Left colon (tissue), 2 donors: Measurements from ENCODE around the gene ENDOD1. TPM values are rescaled to one million over a fixed set of nuclear protein-coding genes. Genes with fewer than 3 reads are reported as not detected.

Source experiments
- ATAC-seq: fragments of 200-7000 bp; cut with Tn5 transposase; one replicate; pipeline ENCODE4 v1.9.1; 2020; ENCODE audit warnings: mild to moderate bottlenecking, moderate library complexity
- DNase-seq, 2 donors: peaks; one replicate each; pipeline ENCODE4 v3.0.0-alpha.2; 2020
- intact Hi-C, 2 donors: fragments of 100-400 bp; cut with DNase I in 1 of 2; cut with micrococcal nuclease in 1 of 2; formaldehyde crosslinking; loops; one replicate each; pipeline versions ENCODE4 v1.11.2 to v1.14.0; 2022; cut with DNase I, micrococcal nuclease
- total RNA-seq, 2 donors: library from RNA; stranded (reverse); fragmentation: NEBNext Ultra II Directional; extraction: Animal tissue kit (Norgen Biotek cat#: 25700); gene quantifications; one replicate each; pipeline ENCODE4 v1.2.1, GENCODE V29; 2021
- donor health status: DM: no; HTN: no; CAD: no.
- donor health status: DM: yes; HTN: yes; CAD: no.

ENDOD1 gene
- total RNA-seq, 2 donors from 2014 or later = 98.9 to 108 TPM

DNA sequence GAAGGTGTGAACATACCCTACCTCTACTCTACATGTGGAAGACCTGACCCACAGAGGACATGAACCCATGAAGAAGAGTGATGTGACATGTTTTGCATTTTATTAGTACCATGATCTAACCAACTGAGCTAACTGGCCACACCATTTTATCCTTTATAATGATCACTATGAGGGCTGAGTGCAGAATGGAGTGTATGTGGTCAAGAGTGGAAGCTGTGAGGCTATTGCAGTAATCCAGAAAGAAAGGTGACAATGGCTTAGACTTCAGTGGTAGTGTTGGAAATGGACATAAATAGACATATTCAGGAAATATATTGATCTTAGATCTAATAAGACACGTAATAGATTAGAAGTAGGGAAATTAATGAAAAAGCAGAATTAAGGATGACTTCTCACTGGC is 19.2 kb upstream of the ENDOD1 start:
- intact Hi-C loops = loop anchor here in 1 of 2 donors (5.0 kb wide), 1 partner anchor 72 kb away; no protein-coding TSS in a partner anchor

DNA sequence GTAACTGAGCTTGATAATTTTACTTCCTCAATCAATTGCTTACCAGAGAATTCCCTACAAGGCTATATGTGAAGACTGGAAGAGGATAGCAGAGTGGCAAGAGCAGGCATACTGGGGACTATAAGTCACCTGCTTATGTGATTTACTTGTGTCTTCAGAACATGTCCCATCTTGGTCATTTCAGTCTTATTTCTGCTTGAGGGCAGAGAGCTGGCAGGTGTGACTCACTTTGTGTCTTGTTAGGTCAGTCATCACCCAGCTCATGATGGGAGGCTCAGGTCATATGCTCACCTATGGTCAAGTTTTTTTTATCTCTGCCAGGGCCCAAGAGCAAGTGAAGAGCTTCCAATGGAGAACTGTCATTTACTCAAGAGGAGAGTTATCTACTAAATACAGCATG is 16.7 kb upstream of the ENDOD1 start:
- ATAC-seq (no peak), DNase-seq (no peak)
- intact Hi-C loops = loop anchor here in 1 of 2 donors (5.0 kb wide), 1 partner anchor 69 kb away; no protein-coding TSS in a partner anchor

More for the DNA sequence above, 19.2 kb upstream of the ENDOD1 start:
- ATAC-seq = no peak
- no peak for DNase-seq

DNA sequence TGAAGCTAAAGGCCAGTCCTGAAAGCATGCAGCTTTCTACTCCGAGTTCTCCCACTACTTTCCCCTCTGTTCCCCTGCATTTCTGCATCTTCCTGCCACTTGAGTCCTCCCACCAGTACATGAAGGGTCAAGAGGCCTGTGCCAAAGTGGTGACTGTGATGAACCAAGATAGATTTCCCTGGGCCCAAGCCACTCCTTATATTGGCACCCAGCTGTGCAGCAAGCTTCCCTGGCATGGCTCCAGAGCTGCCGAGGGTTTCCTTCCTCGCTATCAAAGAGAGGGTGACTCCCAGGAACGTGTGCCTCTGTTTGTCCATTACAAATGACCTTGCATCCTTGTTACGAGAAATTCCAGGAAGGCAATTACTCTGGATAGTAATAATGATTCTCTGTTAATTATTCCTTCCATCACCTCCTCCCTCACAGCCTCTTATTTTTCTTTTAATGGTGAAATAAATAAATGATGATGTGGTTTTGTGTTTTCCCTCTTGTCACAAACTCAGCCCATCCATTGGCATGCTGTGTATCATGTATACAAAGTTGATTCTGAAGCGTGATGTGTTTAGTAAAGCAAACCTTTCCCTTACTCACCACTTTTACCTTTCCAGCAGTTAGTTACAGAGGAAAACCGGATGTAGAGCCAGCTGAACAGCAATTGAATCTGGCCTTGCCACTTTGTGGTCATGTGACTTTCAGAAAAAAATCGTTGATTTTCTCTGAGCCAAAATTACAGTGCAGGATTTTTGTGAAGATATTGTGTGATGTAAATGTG is 14.7 kb upstream of the ENDOD1 start:
- DNase-seq (peak; percentile 87), ATAC-seq (peak; percentile 91)
- intact Hi-C loops = loop anchor here in 1 of 2 donors (5.0 kb wide), 1 partner anchor 67 kb away; no protein-coding TSS in a partner anchor

DNA sequence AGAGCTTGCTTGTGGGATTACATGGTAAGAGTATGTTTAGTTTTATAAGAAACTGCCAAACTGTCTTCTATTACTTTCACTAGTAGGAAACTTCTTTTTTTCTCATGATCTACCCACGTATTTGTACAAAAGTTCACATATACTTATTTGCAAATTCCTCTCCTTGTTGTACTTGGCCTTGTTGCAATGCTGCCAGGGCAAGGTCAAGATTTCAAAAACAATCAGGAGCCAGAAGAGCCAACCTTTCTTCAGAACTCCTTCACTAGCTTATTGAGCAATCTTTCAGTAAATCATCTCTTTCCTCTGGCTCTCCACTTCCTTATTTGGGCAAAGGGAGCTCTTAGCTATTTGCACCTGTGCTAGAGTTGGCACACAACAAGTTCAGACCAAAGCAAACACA is 13.2 kb upstream of the ENDOD1 start:
- ATAC-seq (peak; percentile 65), DNase-seq (no peak)
- intact Hi-C loops = no loop called here

DNA sequence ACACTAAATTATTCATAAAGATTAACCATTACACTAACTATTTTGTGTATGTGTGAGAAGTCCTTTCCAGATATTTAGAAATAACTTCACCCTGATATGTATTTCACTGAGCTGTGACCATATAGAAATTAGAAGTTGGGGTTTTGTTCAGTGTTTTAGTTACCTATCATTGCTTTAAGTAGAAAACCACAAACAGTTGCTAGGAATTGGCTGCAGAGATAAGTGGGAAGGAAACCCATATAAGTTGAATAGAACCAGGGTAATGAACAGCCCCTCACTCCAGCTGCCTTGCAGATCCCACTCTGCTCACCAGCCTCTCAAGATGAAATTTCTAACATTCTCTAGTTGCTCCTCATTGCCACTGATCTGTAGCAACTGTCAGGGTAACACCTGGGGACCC is 12.7 kb upstream of the ENDOD1 start:
- intact Hi-C loops = no loop called here

DNA sequence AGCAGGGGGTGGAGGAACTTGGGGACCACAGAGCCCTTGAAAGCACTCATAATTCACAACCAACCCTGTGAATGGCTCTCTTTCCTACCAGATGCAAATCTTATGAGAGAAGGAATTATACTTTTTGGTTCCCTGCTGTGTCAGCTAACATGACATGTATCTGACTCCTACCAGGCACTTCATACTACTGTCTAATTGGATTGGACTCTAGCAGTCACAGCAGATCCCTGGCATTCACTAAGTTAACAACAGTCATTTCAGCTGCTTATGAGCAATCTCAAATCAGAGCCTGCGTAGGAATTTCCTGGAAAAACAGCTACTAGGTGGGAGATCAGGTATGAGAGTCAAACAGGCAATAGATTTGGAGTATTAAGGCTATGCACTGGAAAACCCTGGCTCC is 11.1 kb upstream of the ENDOD1 start:
- no peak for ATAC-seq
- no peak for DNase-seq
- intact Hi-C loops = no loop called here

More for the DNA sequence above, 12.7 kb upstream of the ENDOD1 start:
- DNase-seq = no peak
- ATAC-seq = no peak

DNA sequence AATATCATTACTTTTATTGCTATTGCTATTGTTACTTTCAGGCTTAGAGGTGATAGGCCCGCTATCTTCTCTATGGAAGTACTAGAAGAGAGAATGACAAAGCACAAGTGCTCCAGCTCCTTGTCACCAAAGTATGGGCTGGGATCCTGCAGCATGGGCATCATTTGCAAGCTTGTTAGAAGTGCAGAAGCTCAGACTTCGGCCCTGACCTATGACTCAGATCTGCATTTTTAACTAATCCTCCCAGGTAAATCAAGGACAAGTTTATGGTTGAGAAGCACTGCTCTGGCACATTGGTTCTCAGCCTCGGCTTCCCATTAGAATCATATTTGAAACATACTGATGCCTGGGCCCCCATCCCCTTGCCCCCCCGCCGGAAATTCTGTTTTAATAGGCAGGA is 8.6 kb upstream of the ENDOD1 start:
- intact Hi-C loops = no loop called here
- DNase-seq (no peak), ATAC-seq (no peak)

DNA sequence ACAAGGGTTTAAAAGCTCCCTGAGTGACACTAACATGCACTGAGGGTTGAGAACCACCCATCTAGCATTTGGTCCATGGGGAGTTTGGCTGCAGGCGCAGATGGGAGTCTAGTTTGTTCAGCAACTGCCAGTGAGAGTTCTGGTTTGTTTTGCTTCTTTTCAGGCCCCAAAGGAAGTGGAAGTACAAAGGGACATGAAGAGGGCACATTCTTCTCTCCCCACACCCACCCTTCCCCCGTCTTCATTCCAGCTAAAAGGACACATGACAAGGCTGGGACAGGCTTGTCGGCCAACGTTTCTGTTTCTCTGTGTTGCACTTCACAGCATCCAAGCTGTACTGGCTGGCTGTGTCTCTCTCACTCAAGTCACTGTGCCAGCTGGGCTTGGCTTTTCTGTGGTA is 8.2 kb upstream of the ENDOD1 start:
- ATAC-seq (no peak), DNase-seq (no peak)
- intact Hi-C loops = no loop called here

DNA sequence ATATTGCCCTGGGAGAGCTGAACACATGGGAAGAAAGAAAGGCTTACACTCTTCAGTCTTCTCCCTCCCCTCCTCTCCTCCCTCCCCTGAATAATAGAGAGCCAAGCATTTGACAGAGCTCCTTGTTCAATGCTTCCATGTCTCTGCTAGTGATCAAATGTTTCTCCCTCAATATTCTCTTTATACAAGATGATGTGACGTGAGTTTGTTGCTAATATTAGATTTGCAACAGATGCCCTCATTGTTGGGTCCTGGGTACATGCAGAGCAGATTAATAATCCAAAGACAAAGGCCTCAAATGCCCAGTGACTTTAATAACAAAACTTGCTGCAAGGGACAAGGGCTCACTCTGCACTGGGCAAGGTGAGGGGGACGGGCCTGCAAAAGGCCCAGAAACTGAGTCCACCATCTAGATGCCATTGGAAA is 7.1 kb upstream of the ENDOD1 start:
- ATAC-seq (no peak), DNase-seq (no peak)
- intact Hi-C loops = no loop called here

DNA sequence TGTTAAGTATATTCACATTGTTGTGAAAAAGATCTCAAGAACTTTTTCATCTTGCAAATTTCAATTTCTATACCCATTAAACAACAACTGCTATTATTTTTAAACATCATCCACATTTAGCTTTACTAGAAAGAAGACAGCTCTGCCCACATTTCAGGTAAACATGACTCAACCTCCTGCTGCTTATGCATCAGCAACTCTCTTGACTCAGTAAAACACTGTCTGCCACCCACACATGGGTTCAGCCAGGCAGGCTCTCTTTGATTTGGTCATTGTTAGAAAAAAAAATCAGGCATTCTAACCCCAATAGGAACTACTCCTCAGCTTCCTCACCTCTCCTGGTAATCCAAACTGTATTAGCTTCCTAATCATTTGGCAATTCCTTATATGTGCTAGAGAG is 5.1 kb upstream of the ENDOD1 start:
- ATAC-seq (no peak), DNase-seq (no peak)
- intact Hi-C loops = no loop called here

DNA sequence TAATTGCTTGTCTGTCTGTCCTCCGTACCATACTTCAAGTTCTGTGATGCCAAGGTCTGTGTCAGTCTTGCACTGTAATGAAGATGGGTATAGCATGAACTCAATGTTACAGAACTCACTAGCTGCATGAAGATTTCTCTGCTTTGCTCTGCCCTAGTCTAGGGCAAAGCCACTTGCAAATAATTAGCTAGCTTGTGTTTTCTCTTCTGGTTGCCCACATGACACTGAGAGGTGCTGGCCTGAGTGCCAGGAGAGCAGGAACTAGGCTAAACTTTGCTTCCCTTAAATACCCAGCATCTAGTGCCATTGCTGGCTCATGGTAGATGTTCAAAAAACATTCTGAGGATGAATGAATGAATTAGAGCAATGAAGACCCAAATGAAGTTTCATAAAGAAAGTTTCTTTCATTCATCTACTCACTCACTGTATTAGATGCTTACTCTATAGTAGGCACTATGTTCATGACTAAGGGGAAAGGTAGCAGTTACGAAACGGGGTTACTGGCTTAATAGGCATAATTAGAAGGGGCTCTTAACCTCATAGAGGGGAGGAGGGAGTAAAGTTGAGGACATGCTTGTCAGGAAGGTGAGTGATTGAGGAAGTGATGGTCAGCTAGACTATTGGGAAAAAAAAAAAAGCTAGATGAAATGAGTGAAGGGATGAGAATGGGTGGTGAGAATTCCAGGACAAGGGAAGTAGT is 4.4 kb upstream of the ENDOD1 start:
- DNase-seq (no peak), ATAC-seq (no peak)
- intact Hi-C loops = no loop called here

DNA sequence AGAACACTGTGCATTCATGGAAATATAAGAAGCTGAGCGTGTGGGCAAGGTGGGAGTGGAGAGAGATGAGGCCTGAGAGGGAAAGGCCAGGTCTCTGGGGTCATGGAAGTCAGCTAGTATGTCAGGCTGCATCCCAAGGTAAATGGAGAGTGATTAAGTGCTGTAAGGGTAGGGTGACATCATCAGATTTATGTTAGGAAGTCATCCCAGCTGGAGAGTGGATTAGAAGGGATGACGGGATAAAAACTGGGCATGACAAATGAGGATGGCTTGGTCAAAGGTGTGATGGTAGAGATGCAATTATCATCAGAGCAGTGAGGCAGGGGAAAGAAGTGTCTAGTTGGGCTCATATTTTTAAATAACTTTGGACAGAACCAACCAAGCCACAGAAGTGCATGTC is 3.5 kb upstream of the ENDOD1 start:
- intact Hi-C loops = no loop called here
- ATAC-seq (no peak), DNase-seq (no peak)

DNA sequence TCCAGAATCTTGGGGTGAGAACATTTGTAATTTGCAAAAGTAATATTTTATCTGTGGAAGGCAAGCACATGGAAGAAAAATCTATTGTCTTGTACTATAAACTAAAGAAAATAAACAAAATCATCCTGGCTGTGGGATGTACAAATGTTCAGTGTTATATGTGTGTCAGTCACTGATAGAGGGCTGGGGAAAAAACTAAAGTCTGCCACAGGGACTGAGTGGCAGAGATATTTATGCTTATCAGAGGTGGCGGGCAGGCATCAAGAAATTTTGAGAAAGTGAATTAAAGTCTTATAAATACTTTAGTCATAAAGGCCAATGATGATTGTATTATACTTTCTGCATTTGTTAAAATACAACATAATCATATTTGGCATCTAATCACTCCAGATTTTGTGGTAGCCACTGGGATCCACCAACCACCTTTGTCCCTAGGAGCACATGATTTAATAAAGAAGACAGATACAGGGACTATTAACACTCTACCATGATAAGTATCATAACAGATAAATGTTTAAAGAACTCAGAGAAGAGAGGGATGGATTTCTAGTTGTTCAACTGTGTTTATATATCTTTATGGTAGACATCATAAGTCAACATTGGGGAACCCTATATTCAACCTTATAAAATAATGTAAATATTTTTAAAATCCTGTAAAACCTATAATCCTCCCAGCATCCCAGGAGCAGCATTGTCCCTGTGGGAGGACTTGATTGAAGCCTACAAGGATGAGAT is 2.6 kb upstream of the ENDOD1 start:
- intact Hi-C loops = no loop called here
- ATAC-seq (no peak), DNase-seq (no peak)

DNA sequence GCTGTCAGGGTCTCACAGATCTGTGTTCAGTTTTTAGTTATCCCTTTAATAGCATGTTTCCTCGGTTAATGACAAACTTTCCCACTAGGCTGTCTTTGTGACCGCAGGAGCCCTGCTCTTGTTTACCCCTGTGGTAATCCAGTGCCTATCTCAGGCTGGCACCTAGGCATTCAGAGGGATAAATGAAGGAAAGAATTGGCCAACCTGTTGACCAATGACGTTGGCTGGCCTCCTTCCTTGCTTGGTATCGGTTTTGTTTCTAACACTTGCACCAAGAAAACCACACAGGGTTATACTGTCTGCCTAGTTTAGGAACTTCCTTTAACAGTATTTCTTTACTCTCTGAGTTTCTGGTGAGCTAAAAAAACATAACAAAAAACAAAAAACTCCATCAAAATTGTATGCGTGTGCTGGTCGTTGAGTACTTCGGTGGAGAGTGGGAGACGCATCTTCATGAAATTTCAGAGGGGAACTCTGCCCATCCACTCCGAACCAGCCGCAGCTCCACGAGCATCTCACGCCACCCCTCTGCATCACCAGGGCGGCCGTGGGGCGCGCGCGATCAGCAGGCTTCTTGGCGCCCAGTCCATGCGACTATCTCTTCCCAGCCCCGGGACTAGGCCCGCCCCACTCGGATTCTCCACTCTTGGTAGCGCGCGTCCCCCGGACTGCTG is 563 bp upstream of the ENDOD1 start:
- intact Hi-C loops = no loop called here
- DNase-seq (no peak), ATAC-seq (peak; percentile 19)

DNA sequence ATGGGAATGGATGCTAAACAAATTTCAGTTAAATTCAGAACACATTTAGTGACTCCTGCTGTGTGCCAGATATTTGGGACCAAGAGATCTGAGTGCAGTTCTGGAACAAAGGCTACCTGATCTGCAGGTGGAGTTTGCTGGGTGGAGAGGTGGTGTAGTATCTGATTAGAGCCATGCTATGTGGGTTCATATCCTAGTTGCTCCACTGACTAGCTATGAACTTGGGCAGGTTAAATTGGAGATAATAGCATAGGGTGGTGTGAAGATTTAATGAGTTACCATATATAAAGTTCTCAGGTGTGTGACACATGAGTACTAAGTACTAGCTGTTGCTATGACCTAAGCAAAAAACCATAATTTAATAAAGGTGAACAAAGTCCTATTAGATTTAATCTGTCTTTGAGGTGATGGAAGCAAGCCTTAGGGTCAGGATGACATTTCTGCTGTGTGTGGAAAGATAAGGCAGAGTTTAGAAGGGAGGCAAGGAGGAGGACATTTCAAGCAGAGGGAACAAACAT is 2.1 kb downstream of the ENDOD1 start:
- peak; percentile 15 for ATAC-seq
- intact Hi-C loops = no loop called here
- DNase-seq = no peak

DNA sequence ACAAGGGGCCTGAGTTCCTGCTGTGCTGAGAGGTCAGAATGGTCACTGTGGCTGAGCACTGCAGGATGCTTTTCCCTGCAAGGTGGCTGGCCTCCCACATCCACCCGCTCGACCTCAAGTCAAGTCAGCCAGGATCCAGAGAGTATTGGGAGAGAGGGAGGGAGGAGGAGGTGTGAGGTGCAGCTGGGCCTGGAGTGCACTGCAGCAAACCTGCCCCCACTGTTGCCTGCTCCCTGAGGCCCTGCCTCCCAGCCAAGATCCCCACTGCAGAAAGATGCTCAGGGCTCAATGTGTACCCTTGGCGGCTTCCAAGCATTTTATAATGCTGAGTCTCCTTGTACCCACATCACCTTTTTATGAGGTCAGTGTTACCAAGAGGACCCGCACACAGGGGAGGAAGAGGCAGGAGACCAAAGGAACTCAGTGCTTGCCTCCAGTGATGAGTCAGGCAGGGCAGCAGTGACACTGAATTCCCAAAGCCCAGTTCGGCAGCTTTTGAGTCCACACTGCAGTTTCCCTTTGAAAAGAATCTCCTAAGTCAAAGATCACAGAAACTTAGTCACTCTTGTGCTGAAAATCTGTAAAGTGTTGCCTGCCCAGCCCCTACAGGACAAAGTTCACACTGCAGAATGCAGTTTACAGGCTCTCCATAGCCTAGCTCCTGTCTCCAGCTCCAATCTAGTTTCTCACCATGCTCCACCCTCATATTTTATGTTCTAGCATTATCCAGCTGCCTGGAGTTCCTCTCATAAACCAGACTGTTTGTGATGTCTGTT is 3.1 kb downstream of the ENDOD1 start:
- DNase-seq (peak; percentile 58 to 74), ATAC-seq (peak; percentile 72)
- intact Hi-C loops = no loop called here

DNA sequence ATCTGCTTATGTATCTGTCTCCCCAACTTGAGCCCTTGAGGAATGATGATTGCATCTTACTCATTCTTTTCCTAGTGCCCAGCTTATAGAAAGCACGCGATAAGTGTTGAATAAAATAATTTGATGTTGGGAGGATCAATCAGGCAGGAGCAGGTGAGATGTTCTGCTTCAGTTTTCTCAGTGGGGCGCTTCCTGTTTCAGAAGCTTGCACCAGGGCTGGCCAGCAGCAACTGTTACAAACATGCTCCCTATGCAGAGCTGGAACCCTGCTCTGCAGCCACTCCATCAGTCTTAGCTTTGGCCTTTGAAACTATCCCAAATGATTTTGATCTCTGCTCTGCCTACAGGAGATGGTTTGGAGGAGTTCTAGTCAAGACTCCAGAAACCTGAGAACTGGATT is 3.9 kb downstream of the ENDOD1 start:
- intact Hi-C loops = no loop called here
- ATAC-seq = no peak
- DNase-seq = no peak
